NCI-H774 (cell line): Measurements from ENCODE around the gene TXNDC5.
A peak's percentile ranks its signal among the peaks of the same experiment; 100 is the strongest.
"Not testable (repeated sequence)": the region's sequence is repeated elsewhere in the genome, so short reads cannot be mapped to it uniquely, and the experiment has no call there.

Source experiments
- DNase-seq: peaks from one replicate; lab custom pipeline; 2025; lab: John Stamatoyannopoulos, UW

Gene TXNDC5

DNA sequence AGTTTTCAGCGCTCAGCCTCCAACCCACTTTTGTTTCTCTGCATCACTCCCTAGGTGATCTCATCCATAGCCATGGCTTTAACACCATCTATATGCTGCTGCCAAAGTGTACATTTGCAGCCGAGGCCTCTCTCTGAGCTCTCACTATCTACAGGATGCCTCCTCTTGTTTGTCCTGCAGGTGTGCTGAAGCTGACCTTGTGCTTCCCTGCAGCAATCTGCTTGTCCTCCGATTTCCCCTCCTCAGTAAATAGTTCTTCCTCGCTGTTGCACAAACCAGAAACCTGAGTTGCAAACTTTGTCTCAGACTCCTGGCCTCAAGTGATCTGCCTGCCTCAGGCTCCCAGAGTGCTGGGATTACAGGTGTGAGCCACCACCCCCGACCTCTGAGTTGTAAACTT is 3.7 kb upstream of the TXNDC5 start:
- DNase-seq = no peak

DNA sequence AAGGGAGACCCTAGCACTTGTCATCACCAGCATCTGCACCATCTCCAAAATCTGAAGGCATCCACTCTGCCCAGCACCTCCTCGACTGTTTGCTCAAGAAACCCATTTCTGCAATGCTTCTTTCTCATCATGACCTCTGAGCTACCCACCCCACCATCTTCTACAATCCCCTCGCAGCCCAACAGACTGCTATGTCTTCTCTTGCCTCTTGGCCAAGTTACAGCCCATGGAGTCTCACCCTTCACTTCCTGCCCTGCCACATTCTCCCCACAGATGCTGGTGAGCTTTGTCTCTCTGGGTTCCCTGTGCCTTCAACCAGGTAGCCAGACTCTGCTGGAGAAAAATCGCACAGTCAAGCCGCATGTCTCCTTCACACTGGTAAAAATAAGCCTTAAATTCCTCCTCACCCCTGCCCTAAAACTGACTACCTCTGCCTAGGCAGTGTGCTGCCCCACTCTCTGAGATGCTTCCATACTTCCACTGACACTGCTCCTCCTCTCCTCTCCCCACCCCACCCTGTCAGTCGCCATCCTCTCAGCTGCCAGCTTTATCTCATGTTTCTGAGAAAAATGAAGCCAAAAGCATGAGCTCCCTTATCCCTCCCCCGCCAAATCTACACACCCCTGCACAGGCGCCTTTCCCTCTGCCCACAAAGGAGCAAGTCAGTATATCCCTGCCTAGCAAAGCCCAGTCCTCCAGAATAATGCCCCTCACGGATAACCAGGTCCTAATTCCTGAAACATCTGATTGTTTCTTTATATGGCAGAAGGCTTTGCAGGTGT is 2.3 kb upstream of the TXNDC5 start:
- no peak for DNase-seq

DNA sequence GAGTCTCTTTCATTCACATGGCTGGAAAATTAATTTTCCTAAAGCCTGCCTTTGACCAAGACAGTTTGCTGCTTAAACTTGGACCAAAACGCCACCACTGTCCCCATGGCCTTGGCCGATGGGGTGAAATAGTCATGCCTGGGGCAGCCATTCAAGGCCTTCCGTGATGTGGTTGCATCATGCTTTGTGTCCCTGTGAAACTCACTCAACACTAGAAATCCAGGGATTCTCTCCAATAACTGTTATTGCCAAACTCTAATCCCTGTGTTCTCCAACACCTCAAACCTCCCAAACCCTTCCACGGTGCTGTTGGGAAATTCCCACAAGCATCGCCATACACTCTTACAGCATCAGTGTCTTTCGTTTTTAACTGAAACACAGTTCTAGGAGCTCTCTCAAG is 1.4 kb upstream of the TXNDC5 start:
- DNase-seq = no peak

DNA sequence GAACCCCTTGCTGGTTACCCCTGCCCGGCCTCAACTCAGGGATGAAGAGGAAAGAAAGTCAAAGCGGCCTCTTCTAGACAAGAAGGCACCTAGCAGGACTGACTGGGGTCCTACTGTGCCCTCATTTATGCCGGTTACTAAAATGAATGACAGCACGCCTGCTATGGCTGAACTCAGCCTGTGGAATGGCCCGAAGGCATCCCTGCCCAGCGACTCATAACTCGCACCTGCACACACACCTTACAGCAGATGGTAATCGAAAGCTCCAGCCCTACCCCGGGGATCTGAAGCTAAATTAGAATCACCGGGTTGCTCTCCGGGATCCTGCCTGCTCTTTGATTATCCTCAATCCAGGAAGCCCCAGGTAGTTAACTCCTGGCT is 747 bp upstream of the TXNDC5 start:
- no peak for DNase-seq

DNA sequence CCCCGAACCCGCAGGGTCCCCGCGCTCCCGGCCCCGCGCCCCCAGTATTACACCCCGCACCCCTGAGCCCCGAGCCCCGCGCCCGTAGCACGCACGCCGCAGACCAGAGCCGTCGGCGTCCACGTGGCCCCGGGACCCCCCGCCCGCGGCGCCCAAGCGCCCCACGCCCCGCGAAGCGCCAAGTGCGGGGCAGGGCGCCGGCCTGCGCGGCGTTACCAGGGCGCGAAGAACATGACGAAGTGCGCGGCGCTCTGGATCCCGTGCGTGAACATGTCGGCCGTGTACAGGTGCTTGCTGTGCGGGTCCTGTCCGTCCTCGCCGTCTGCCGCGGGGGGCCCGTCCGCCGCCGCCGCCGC is 312 bp downstream of the TXNDC5 start:
- DNase-seq = no peak

DNA sequence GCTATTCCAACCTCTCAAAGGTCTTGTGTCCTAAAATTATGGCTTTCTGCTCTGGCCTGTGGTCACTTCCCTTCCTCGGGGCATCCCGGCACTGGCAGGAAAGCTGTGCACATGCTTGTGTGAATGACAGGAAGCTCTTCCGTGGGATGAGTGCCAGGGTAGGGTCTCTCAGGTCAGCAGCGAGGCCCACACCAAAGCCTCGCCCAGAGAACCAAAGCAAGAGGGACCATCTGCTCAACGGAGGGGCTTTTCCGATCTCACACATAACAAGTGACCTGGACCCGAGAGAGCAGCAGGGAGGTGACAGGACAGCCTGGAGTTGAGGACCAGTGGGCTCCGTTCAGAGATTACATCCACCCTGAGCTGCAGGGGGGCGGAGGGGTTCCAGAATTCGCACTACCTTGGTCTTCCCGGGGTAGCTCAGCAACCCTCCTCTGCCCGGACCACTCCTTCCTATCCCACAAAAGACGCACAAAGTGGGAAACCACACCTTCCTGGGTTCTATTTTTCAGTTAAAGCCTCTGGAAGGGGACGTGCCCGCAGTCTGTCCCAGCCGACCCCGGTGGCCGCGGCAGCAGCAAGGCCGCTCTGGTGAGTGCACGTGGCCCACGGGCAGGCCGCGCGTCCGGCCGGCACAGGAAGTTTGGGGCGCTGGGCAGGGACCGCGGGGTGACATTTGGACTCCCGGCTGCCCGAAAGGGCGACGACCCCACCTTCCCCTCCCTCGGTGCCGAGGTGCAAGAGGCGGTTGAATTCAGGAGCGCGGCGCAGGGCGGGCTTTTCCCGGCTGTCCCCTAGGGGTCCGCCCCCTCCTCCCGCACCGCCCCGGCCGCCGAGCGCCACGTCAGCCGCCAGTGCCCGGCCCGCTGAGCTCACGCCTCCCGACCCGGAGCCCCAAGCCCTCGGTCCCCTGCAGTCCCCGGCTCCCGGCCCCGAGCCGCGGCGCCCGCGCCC is 988 bp downstream of the TXNDC5 start:
- peak; percentile 10 for DNase-seq

DNA sequence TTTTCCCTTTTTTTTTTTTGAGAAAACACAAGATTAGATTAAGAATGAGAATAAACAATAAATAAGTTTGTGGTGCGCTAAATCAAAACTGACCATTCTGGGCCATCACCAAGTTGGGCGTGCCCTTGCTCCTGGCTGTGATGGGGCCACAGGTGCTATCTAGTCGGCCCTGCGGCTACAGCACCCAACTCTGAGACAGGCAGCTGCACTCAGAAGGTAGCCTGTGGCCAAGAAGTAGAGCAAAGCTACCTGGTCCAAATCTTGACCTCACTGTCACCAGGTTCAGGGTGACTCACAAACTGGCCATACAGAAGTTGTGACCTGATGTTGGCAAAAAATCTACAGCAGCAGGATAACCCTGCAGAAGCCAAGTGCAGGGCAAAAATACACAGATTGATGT is 3.4 kb downstream of the TXNDC5 start:
- no peak for DNase-seq

DNA sequence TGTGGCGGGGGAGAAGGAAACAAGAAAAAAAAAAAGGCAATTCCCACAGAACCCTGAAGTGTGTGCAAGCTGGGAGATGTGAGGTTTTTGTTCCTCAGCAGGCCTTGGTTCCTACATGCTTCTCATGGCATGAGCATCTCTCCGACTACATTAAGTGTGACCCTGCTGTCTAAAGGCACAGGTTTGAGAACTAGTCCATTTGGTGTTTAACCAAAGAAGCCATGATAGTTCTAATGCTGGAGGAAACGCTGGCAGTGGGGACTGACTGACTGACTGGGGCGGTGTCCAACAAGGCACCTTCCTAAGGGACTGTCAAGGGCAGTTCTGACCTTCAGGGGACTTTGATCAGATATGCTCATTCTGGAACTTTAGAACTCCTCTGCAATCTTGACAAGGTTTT is 3.8 kb downstream of the TXNDC5 start:
- no peak for DNase-seq

DNA sequence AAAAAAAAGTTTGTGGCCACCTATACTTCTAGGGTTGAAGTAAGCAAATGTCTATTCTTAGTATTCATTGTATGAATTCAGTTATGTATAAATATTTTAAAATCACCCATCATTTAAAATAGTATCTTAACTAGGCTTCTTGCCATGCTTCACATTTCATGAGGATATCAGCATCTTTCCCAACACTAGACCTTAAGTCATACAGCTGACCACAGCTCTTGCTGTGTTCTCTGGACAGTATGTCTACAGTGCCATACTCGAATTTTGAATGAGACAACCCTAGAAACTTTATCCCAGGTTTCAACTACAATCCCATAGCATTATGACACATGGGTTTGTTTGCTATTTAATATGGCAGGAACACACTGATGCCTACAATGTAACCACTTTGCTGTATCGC is 5.2 kb downstream of the TXNDC5 start:
- DNase-seq = no peak

DNA sequence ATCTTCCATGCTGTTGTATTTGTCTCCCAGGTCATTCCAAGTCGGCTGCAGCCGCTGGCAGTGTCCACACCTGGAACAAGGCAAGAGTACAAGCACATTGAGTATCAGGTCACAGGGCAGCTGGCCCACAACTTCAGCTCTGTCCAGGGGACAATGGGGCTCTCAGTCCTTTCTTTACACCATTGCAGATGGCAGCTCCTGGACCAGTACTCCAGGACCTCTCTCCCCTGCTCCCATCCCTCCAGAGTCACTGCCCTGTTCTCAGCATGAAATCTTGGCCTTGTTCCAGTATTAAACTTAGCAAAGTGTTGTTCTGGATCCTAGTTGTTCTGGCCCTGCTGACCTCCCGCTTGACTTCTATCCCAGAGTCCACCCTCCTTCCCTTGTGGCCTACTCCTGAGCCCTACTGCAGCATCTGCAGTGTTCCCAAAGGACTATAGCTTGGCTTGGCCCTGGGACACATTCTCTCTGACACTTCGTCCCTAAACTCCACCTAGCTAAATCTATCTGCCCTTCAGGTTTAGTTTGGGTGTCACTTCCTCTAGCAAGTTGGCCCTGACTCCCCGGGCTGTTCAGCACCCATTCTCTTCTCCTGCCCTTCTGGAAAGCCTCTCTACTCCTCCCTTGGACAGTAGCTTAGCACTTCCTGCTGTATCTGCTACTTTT is 5.8 kb downstream of the TXNDC5 start:
- no peak for DNase-seq

DNA sequence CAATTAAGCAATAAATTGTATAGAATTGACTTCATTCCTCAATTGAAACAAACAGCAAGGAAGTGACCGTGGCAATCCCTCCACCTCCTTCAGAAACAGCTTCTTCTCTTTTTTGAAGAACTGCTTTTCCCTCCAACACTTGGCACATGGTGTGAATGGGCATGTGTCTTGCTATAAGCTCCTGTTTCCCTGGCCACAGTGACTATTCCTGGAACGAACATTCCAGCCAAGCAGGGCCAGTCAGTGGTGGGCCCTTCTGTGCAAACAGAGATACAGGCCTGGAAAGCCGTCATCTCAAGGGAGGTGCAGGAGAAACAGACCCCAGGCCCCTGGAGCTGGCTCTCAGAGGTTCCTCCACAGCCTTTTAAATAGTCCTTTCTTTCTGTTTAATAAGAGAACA is 6.9 kb downstream of the TXNDC5 start:
- no peak for DNase-seq

DNA sequence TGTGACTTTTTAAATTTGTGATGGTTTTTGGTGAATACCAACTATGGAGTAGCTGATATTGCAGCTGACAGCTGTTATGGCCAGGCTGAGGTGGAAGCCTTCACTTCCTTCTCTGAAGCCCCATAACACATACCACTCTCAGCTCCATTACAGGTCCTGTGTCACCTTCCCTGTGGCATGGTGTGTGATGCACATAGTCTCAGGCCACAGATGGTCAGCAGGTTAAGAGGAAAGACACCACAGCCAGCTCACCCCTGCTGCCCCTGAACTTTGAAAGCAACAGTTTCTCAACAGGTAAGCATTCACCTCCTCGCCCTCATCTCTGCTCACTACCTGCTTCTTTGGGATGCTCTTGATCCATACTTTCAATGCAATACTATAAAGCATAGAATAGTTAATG is 7.7 kb downstream of the TXNDC5 start:
- DNase-seq = no peak

DNA sequence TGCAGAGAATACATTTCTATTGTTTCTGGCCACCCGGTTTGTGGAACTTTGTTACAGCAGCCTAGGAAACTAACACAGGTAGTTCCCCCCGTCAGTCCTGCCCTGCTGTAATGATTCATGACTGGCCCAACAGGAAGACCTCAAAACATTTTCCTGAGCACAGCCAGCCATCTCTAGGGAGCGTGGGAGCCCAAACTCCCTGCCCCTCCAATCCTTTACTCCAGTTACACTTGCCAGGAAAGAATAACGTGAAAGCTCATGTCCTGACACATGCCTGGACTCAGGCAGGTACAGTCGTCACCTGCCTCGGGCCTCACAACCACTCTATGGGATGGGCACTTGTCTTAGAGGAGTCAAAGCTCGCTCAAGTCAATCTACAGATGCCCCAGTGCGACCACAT is 8.4 kb downstream of the TXNDC5 start:
- DNase-seq = no peak

DNA sequence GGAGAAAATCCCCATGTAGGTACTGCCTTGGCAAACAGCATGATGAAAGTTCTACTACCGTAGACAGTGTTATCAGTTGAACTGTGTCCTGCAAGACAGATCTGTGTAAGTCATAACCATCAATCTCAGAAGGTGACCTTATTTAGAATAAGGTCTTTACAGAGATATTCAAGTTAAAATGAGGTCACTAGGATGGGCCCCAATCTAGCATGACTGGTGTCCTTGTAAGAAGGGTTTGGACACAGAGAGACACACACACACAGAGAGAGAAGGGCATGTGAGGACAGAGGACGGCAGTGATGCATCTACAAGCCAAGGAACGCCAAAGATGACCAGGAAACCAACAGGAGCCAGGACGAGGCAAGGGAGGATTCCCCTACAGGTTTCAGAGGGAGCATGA is 8.8 kb downstream of the TXNDC5 start:
- no peak for DNase-seq

DNA sequence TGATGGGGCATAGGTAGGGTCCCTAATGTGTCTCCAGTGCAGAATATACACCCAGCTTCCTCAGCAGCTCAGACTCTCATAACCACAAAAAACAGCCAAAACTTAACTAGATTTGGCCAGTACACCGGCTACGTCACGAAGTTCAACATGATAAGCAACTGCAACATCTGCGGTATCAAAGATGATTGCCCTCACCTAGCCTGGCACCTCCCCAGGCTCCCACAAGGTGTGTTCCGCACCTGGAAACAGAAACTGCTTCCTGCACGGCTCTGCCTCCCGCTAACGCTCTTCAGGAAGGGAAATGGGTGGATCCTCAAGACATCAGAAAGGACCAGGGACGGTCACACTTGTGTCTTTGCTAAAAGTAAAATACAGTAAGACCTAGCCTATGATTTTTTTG is 9.5 kb downstream of the TXNDC5 start:
- DNase-seq = no peak

DNA sequence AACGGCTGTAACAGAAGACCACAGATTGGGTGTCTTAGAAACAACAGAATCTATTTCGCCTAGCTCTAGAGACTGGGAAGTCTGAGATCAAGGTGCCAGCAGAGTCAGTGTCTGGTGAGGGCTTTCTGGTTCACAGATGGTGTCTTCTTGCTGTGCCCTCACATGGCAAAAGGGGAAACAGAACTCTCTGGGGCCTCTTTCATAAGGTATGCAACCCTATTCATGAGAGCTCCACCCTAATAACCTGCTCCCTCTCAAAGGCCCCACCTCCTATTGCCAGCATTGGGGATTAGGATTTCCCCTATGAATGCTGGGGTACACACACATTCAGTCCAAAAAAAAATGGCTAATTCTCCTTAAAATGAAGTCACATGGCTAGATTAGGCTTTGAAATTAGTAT is 10.0 kb downstream of the TXNDC5 start:
- DNase-seq = no peak

DNA sequence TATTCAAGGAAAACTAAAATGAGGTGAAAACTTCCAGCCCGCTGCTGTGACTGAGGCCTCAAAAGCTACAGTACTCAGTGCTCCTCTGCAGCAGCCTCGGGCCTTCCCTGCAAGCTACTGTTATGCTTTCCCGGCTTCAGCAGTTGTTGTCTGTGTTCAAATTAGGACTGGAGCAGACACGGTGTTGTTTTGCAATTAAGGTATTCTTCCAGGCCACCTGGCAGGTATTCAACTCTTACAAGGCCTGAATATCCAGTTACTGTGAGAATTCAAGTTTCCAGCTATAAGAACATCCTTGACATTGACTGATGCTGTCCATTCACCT is 10.7 kb downstream of the TXNDC5 start:
- no peak for DNase-seq

DNA sequence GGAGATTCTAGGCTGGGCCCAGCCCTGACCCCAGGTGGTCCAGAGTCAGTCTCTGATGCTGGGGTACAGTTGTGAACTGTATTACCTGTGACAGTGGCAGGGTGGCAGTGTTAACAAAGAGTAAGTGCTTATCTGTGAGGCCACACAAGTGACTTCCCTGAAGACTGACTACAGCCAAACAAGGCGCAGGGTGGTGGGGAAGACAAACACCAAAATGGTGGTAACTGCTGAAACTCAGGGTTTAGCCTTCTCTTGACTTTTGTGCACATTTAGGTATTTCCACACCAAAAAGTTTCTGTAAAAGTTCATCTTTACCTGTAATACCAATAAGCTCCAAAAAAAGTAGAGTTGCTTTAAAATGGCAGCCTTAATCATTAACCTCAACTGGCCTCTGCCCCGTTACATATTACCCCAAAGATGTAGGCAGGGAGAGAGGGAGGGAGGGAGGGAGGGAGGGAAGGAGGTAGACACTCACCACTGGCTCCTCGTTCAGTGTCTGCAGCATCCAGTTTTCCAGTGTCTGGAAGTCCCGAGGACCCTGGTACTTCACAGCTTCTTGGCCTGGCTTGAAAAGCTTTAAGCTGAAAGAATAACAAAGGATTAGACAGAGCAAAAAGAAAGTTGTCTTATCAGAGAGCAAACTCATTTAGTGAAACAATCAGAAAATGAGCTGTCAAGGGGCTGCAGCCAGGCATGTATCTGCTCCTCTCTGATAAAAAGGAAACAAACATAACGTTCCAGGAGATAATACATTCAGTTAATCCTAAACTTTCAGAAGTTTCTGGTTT is 11.3 kb downstream of the TXNDC5 start:
- no peak for DNase-seq

DNA sequence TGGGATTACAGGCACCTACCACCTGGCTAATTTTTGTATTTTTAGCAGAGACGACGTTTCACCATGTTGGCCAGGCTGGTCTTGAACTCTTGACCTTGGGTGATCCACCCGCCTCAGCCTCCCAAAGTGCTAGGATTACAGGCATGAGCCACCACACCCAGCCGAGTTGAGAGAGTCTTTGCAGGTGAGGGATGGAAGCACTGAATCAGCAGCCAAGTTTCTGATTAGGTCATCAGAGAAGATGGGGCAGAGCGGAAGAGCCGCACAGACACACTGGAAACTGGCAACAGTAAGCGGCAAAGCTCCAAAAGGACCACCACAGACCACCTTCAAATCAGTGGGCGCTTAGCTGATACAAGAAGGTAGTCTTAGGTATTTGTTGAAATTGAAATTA is 12.4 kb downstream of the TXNDC5 start:
- DNase-seq = not testable (repeated sequence)

DNA sequence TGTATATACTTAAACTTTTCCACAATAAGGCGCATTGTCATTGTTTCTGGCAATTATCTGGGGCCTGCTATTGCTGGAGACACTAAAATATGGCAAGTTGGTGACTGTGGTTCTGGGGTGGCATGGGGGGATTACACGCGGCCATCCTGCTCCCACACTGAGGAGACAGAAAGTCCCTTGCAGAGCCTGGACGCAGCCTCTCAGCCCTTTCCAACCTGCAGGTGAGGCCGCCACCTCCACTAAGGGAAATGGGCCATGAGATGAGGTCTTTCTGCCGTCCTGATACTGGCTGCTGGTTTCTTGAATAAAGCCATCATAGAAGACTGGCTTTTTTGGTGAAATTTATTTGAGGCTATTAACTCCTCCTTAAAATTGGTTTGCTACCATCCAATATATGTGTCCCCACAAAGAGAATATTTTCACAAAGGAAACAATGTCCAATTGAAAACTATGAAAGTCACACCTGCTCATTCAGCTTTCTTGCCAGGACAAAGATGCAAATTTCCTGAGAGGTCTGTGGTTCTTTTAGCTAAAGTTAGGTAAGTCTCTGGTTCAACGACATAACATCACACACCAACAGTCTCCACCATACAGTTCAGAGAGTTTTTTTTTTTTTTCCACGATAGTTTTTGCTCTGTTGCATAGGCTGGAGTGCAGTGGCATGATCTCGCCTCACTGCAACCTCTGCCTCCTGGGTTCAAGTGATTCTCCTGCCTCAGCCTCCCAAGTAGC is 13.0 kb downstream of the TXNDC5 start:
- no peak for DNase-seq

DNA sequence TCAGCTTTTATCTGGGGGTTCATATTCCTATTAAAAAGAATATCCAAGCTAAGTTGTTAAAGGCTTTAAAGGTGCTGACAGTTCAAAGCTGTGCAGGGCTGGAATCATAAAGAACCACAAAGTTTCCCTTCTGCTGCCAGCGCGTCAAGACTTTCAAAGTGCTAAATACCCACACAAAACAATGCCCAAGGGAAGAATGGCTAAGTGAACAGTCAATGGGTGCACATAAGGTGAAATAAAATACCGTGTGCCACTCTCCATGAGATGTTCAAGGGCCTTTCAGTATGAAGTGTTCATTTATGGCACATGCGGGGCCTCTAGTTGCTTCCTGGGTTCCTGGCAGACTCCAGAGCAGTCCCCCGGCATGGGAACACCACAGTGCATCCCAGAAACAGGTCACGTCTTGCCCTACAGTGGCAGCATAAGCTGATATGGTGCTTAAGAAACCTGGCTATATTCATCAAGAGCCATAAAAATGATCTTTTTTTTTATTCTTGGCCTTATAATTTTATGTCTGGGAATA is 14.1 kb downstream of the TXNDC5 start:
- no peak for DNase-seq

DNA sequence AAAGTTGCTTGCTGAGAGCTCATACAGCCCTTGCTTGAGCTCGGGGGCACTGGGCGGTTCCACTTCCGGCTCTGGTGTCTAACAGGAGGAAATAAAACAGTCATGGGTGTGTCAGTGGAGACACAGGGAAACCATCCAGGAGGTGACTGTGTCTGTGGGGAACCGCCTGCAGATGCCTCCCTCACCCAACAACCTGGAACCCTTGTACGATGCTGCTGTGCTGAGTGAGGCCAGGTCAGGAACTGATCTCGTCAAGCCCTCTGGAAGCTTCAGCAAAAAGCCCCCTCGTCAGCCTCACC is 15.5 kb downstream of the TXNDC5 start:
- DNase-seq = no peak
